Activated CD8-positive, alpha-beta memory T cell treated with anti-CD3 and anti-CD28 coated beads, Interleukin-2, amount 10 ng/mL, durations not matched to agents 7 days and 5 days (primary cell): ENCODE measurements around the gene OR10H3. TPM values are rescaled to one million over a fixed set of nuclear protein-coding genes. Genes with fewer than 3 reads are reported as not detected.
"Not testable (repeated sequence)": the region's sequence is repeated elsewhere in the genome, so short reads cannot be mapped to it uniquely, and the experiment has no call there.

Source experiments
- ATAC-seq: fragments of 150-1000 bp; cut with Tn5 transposase; one replicate; pipeline ENCODE4 v1.10.0; 2021; ENCODE audit warnings: moderate library complexity
- CTCF ChIA-PET: fragments of 350-600 bp; sonication (Branson Sonifier 250); formaldehyde crosslinking; loops from one replicate; lab custom pipeline; 2021; ENCODE audit warnings: antibody characterized with exemption; lab: Charles Lee
- DNase-seq: peaks from one replicate; pipeline ENCODE4 v3.0.0-alpha.2; 2020
- H3K27ac Mint-ChIP-seq: one replicate; pipeline ENCODE4 v1.8.0; 2021; ENCODE audit warnings: mild to moderate bottlenecking, mixed read lengths
- H3K27me3 Mint-ChIP-seq: one replicate; pipeline ENCODE4 v1.8.0; 2021; ENCODE audit warnings: mixed read lengths
- H3K36me3 Mint-ChIP-seq: one replicate; pipeline ENCODE4 v1.8.0; 2021; ENCODE audit warnings: mild to moderate bottlenecking, mixed read lengths
- H3K4me1 Mint-ChIP-seq: one replicate; pipeline ENCODE4 v1.8.0; 2021; ENCODE audit warnings: mixed read lengths
- H3K4me3 Mint-ChIP-seq: one replicate; pipeline ENCODE4 v1.8.0; 2021; ENCODE audit warnings: mild to moderate bottlenecking, moderate library complexity, mixed read lengths
- H3K9me3 Mint-ChIP-seq: one replicate; pipeline ENCODE4 v1.8.0; 2022; ENCODE audit warnings: low read depth, mixed read lengths
- total RNA-seq, 2 experiments: library from RNA; stranded (reverse); gene quantifications; one replicate each; pipeline ENCODE4 v1.2.3, GENCODE V29; 2021

Gene OR10H3
- total RNA-seq, 2 experiments from 2014 or later: not detected

GRCh38 chr19:15748239-15748638 lies 10.5 kb downstream of the OR10H3 start:
- Mint-ChIP-seq H3K27ac (no peak overlapping the region), H3K27me3 (peaks cover 47% of the 10 kb centered on the region), H3K4me3 (no peak overlapping the region), H3K4me1 (no peaks in the 10 kb centered on the region), H3K9me3 (no peaks in the 10 kb centered on the region), H3K36me3 (no peaks in the 10 kb centered on the region)
- no peak for ATAC-seq
- no peak for DNase-seq
- CTCF ChIA-PET: interaction anchor here (1.0 kb wide), 1 partner anchor 11 kb away, joined by 3 read pairs; no protein-coding TSS in a partner anchor

- Mint-ChIP-seq H3K4me3 (no peak overlapping the region), H3K36me3 (no peaks in the 10 kb centered on the region), H3K27me3 (peaks cover 58% of the 10 kb centered on the region), H3K4me1 (peaks cover 12% of the 10 kb centered on the region), H3K9me3 (no peaks in the 10 kb centered on the region), H3K27ac (no peak overlapping the region)
- CTCF ChIA-PET: no interaction called here
- DNase-seq (no peak), ATAC-seq (no peak)
These were observed 20.6 kb downstream of the OR10H3 start for GRCh38 chr19:15758379-15758778.

GRCh38 chr19:15759962-15760565 lies 22.3 kb downstream of the OR10H3 start:
- H3K27ac Mint-ChIP-seq: no peak overlapping the region
- CTCF ChIA-PET: interaction anchor here (0.6 kb wide), 1 partner anchor 66 kb away, joined by 3 read pairs; no protein-coding TSS in a partner anchor
- no peak for DNase-seq
- no peaks in the 10 kb centered on the region for H3K36me3 Mint-ChIP-seq
- H3K27me3 Mint-ChIP-seq: peaks cover 46% of the 10 kb centered on the region
- H3K4me3 Mint-ChIP-seq: no peak overlapping the region
- peaks cover 12% of the 10 kb centered on the region for H3K4me1 Mint-ChIP-seq
- ATAC-seq: no peak
- no peaks in the 10 kb centered on the region for H3K9me3 Mint-ChIP-seq

- no peak overlapping the region for H3K4me3 Mint-ChIP-seq
- H3K36me3 Mint-ChIP-seq: no peaks in the 10 kb centered on the region
- ATAC-seq: no peak
- DNase-seq: no peak
- CTCF ChIA-PET: no interaction called here
- no peaks in the 10 kb centered on the region for H3K4me1 Mint-ChIP-seq
- H3K9me3 Mint-ChIP-seq: no peaks in the 10 kb centered on the region
- no peak overlapping the region for H3K27ac Mint-ChIP-seq
- peaks cover 4% of the 10 kb centered on the region for H3K27me3 Mint-ChIP-seq
These were observed 31.8 kb downstream of the OR10H3 start for GRCh38 chr19:15769586-15769985.

GRCh38 chr19:15774159-15774558 lies 36.4 kb downstream of the OR10H3 start:
- not testable (repeated sequence) for H3K27ac Mint-ChIP-seq, H3K27me3 Mint-ChIP-seq

GRCh38 chr19:15775249-15775648 lies 37.5 kb downstream of the OR10H3 start:
- no peak for DNase-seq
- CTCF ChIA-PET: no interaction called here
- Mint-ChIP-seq H3K9me3 (no peaks in the 10 kb centered on the region), H3K36me3 (no peaks in the 10 kb centered on the region), H3K27ac (no peak overlapping the region), H3K4me1 (no peaks in the 10 kb centered on the region), H3K27me3 (no peaks in the 10 kb centered on the region), H3K4me3 (no peak overlapping the region)
- ATAC-seq: no peak

More at GRCh38 chr19:15774159-15774558, 36.4 kb downstream of the OR10H3 start:
- H3K36me3 Mint-ChIP-seq, DNase-seq, H3K9me3 Mint-ChIP-seq, H3K4me3 Mint-ChIP-seq, CTCF ChIA-PET, ATAC-seq, H3K4me1 Mint-ChIP-seq: not testable (repeated sequence)

- Mint-ChIP-seq H3K36me3 (no peaks in the 10 kb centered on the region), H3K27me3 (no peaks in the 10 kb centered on the region), H3K4me3 (no peak overlapping the region), H3K9me3 (no peaks in the 10 kb centered on the region), H3K4me1 (no peaks in the 10 kb centered on the region), H3K27ac (no peak overlapping the region)
- CTCF ChIA-PET: no interaction called here
- ATAC-seq (no peak), DNase-seq (no peak)
These were observed 38.5 kb downstream of the OR10H3 start for GRCh38 chr19:15776264-15776663.

GRCh38 chr19:15776991-15777970 lies 39.5 kb downstream of the OR10H3 start:
- H3K9me3 Mint-ChIP-seq: no peaks in the 10 kb centered on the region
- CTCF ChIA-PET: no interaction called here
- no peaks in the 10 kb centered on the region for H3K27me3 Mint-ChIP-seq
- no peak overlapping the region for H3K27ac Mint-ChIP-seq
- no peaks in the 10 kb centered on the region for H3K4me1 Mint-ChIP-seq
- DNase-seq: no peak
- no peak for ATAC-seq
- no peaks in the 10 kb centered on the region for H3K36me3 Mint-ChIP-seq
- no peak overlapping the region for H3K4me3 Mint-ChIP-seq

- CTCF ChIA-PET: no interaction called here
These were observed 42.1 kb downstream of the OR10H3 start for GRCh38 chr19:15779756-15780476.

GRCh38 chr19:15780610-15781418 lies 43.0 kb downstream of the OR10H3 start:
- Mint-ChIP-seq H3K4me3 (no peak overlapping the region), H3K27me3 (peaks cover 6% of the 10 kb centered on the region), H3K4me1 (no peaks in the 10 kb centered on the region), H3K36me3 (no peaks in the 10 kb centered on the region), H3K27ac (no peak overlapping the region), H3K9me3 (no peaks in the 10 kb centered on the region)
- no peak for DNase-seq
- ATAC-seq: no peak
- CTCF ChIA-PET: no interaction called here

More at GRCh38 chr19:15779756-15780476, 42.1 kb downstream of the OR10H3 start:
- Mint-ChIP-seq H3K4me3 (no peak overlapping the region), H3K4me1 (no peaks in the 10 kb centered on the region), H3K27ac (no peak overlapping the region), H3K36me3 (no peaks in the 10 kb centered on the region), H3K27me3 (peaks cover 6% of the 10 kb centered on the region), H3K9me3 (no peaks in the 10 kb centered on the region)
- ATAC-seq (no peak), DNase-seq (no peak)

- H3K27ac Mint-ChIP-seq: no peak overlapping the region
- H3K36me3 Mint-ChIP-seq: no peaks in the 10 kb centered on the region
- no peaks in the 10 kb centered on the region for H3K9me3 Mint-ChIP-seq
- no peak overlapping the region for H3K4me3 Mint-ChIP-seq
- CTCF ChIA-PET: no interaction called here
- ATAC-seq (no peak), DNase-seq (no peak)
- peaks cover 6% of the 10 kb centered on the region for H3K27me3 Mint-ChIP-seq
- no peaks in the 10 kb centered on the region for H3K4me1 Mint-ChIP-seq
These were observed 43.9 kb downstream of the OR10H3 start for GRCh38 chr19:15781661-15782060.

- no peak for ATAC-seq
- H3K9me3 Mint-ChIP-seq: no peaks in the 10 kb centered on the region
- no peak overlapping the region for H3K4me3 Mint-ChIP-seq
- DNase-seq: no peak
- no peaks in the 10 kb centered on the region for H3K4me1 Mint-ChIP-seq
- H3K27me3 Mint-ChIP-seq: peaks cover 6% of the 10 kb centered on the region
- no peak overlapping the region for H3K27ac Mint-ChIP-seq
- CTCF ChIA-PET: no interaction called here
- H3K36me3 Mint-ChIP-seq: no peaks in the 10 kb centered on the region
These were observed 44.4 kb downstream of the OR10H3 start for GRCh38 chr19:15782211-15782610.

GRCh38 chr19:15782896-15783295 lies 45.1 kb downstream of the OR10H3 start:
- H3K4me3 Mint-ChIP-seq, H3K9me3 Mint-ChIP-seq, ATAC-seq, H3K27ac Mint-ChIP-seq, CTCF ChIA-PET, H3K4me1 Mint-ChIP-seq, H3K27me3 Mint-ChIP-seq, H3K36me3 Mint-ChIP-seq, DNase-seq: not testable (repeated sequence)
